ENCODE results near the gene LTB. TPM values are rescaled to one million over a fixed set of nuclear protein-coding genes. Genes with fewer than 3 reads are reported as not detected.

The LTB gene
- total and polyA plus RNA-seq, 9 of the 15 experiments (the other 6 are each of a cell fraction or from before 2014, with no cell fraction given), result 0.07 to 0.51 TPM; not detected in 7

- H3K4me1 ChIP-seq (replicated peaks in 1 of 2; ENCODE audit: control insufficient read depth in 2 of 2, insufficient read depth in 2 of 2, low read length in 2 of 2), result peaks cover 0 to 26% of the 10 kb centered on the region in 2 experiments; a peak in 1 of 5 replicates
- intact Hi-C loops (cut with micrococcal nuclease) (no loop called here), in situ Hi-C loops (cut with MboI) (no loop called here)
- peaks cover 100% of the 10 kb centered on the region for H3K36me3 ChIP-seq (ENCODE audit: control insufficient read depth, insufficient read depth, low read length)
- H3K27me3 ChIP-seq (ENCODE audit: control insufficient read depth in 2 of 2, insufficient read depth in 2 of 2, low read length in 2 of 2), result no peaks in the 10 kb centered on the region
- FAIRE-seq, result no peak
- peak; percentile 32 for ATAC-seq
- H2AFZ ChIP-seq (ENCODE audit: low read depth, low read length), result no peak overlapping the region
- peaks cover 24% of the 10 kb centered on the region for H4K20me1 ChIP-seq (replicated peaks; ENCODE audit: control insufficient read depth, insufficient read depth, low read length)
- no peak overlapping the region for H3K4me2 ChIP-seq (ENCODE audit: insufficient read depth, low read length)
- H3K9me3 ChIP-seq (replicated peaks; ENCODE audit: control insufficient read depth, insufficient read depth, low read depth, low read length), result no peaks in the 10 kb centered on the region
- H3K79me2 ChIP-seq (ENCODE audit: control insufficient read depth, insufficient read depth, low read length), result peaks cover 21% of the 10 kb centered on the region; the same call in 1 of the 3 replicates
- no peak for TF ChIP-seq KLF6 (CRISPR knock-in tag; IDR thresholded peaks at IDR 0.05; ENCODE audit: borderline replicate concordance)
- no peak for TF ChIP-seq ZZZ3 (IDR thresholded peaks at IDR 0.05)
- 0 out of 2 replicates have a peak, but pooled peaks have one; percentile 36 for TF ChIP-seq ZNF263 (CRISPR knock-in tag; IDR thresholded peaks at IDR 0.05; ENCODE audit: borderline replicate concordance)
- TF ChIP-seq CCNT2 (IDR thresholded peaks at IDR 0.05; ENCODE audit: borderline replicate concordance, extremely low read depth, insufficient read length, low read depth, low read length), result peak; percentile 12
- peak; percentile 70 for TF ChIP-seq POLR2B (IDR thresholded peaks at IDR 0.05; ENCODE audit: low read depth, partially characterized antibody)
- peak; percentile 55; the same call in 1 of the 2 replicates for TF ChIP-seq POLR2G (IDR thresholded peaks at IDR 0.05; ENCODE audit: low read depth, low read length)
- peak; percentile 65 for TF ChIP-seq RBFOX2 (IDR thresholded peaks at IDR 0.05; ENCODE audit: low read depth, low read length)
- TF ChIP-seq RBM22 (IDR thresholded peaks at IDR 0.05; ENCODE audit: low read depth, low read length, poor library complexity, severe bottlenecking), result peak; percentile 91
- no peak for TF ChIP-seq VEZF1 (CRISPR knock-in tag; IDR thresholded peaks at IDR 0.05)
- TF ChIP-seq ZBTB33 (CRISPR knock-in tag; IDR thresholded peaks at IDR 0.05), result peak; percentile 47
- TF ChIP-seq E2F8 (IDR thresholded peaks at IDR 0.05; ENCODE audit: low read depth, partially characterized antibody), result peak; percentile 48
- peak; percentile 32; the same call in 1 of the 2 replicates for TF ChIP-seq POLR2AphosphoS5 (IDR thresholded peaks at IDR 0.05; ENCODE audit: control insufficient read depth, insufficient read depth, low read depth, low read length)
- TF ChIP-seq SRF (CRISPR knock-in tag; IDR thresholded peaks at IDR 0.05), result no peak
- peak overlapping the region in 1 of 2 experiments; percentile 79; a peak in 2 of 4 replicates for H3K9ac ChIP-seq (ENCODE audit: insufficient read depth in 1 of 2, low read depth in 2 of 2, low read length in 2 of 2)
- DNase-seq (ENCODE audit: extremely low read depth in 1 of 4, low spot score in 3 of 4), result no peak
- ChIA-PET POLR2A (interaction anchor here (0.8 to 14.8 kb wide), 3 partner anchors 4 to 20 kb away, joined by 10 to 274 read pairs (median 274); partner anchors contain the start of genes BAG6 and PRRC2A), CTCF (ENCODE audit: low intra/inter-chr PET ratio) (no interaction called here)
- H3K9me1 ChIP-seq (ENCODE audit: control insufficient read depth, insufficient read depth, low read length), result no peaks in the 10 kb centered on the region
- WGBS (ENCODE audit: insufficient coverage, low coverage, missing lambda C conversion rate), result 96% methylated on average over 24 of the region's 32 CpGs
- no peak overlapping the region for H3K27ac ChIP-seq (ENCODE audit: extremely low read depth, low read depth, low read length)
- H3K4me3 ChIP-seq, result no peak overlapping the region
- BruUV-seq (replicated peaks), result no TSS peak
These were observed 49.6 kb upstream of the LTB start for GRCh38 chr6:31631681-31632278.

Data from K562 (cell line).